Measurements from ENCODE around the gene CNBD2.

- no peak for TF ChIP-seq POLR2AphosphoS5 (IDR thresholded peaks at IDR 0.05; ENCODE audit: borderline replicate concordance, low read depth, low read length)
- TF ChIP-seq EZH2 (IDR thresholded peaks at IDR 0.05): no peak
- no peak for TF ChIP-seq FOXP2 (optimal IDR thresholded peaks at IDR 0.05; ENCODE audit: control extremely low read depth, extremely low read length, insufficient read depth)
Measured at GRCh38 chr20:35979544-35979943, 11.2 kb downstream of the CNBD2 start.
